Measurements from ENCODE around the gene ADAMTS20. TPM values are rescaled to one million over a fixed set of nuclear protein-coding genes. Genes with fewer than 3 reads are reported as not detected.

ADAMTS20 gene
- total RNA-seq, 6 donors from 2014 or later, result not detected

- TF ChIP-seq EP300 (IDR thresholded peaks at IDR 0.05), result no peak
- WGBS, 2 donors, result 88 to 92% methylated on average over 2 to 4 of the region's 4 CpGs
- no peaks in the 10 kb centered on the region for H3K9me3 ChIP-seq
- ATAC-seq (ENCODE audit: low FRiP score in 2 of 2) (no peak), DNase-seq (no peak)
- no peaks in the 10 kb centered on the region for H3K36me3 ChIP-seq
- H3K4me1 ChIP-seq, result no peaks in the 10 kb centered on the region
- H3K4me3 ChIP-seq, result no peak overlapping the region
- H3K27me3 ChIP-seq, result no peaks in the 10 kb centered on the region
- no peak overlapping the region for H3K27ac ChIP-seq
Observed at GRCh38 chr12:43459285-43459684, 92.7 kb downstream of the ADAMTS20 start.

- TF ChIP-seq POLR2A (IDR thresholded peaks at IDR 0.05), result no peak
- no peak for TF ChIP-seq POLR2AphosphoS5 (IDR thresholded peaks at IDR 0.05)
- TF ChIP-seq CTCF (IDR thresholded peaks at IDR 0.05), result no peak
- H3K4me1 ChIP-seq, result no peaks in the 10 kb centered on the region
- no peak overlapping the region for H3K27ac ChIP-seq
- ATAC-seq (ENCODE audit: low FRiP score in 2 of 2), result no peak
- H3K4me3 ChIP-seq, result no peak overlapping the region
- DNase-seq, result no peak
- WGBS, 2 donors, result 78% methylated on average over 8 of the region's 8 CpGs
- H3K36me3 ChIP-seq, result no peaks in the 10 kb centered on the region
- H3K9me3 ChIP-seq, result no peaks in the 10 kb centered on the region
- no peaks in the 10 kb centered on the region for H3K27me3 ChIP-seq
Observed at GRCh38 chr12:43453761-43454160, 98.2 kb downstream of the ADAMTS20 start.

- Histone ChIP-seq H3K27ac (no peak overlapping the region), H3K4me1 (no peaks in the 10 kb centered on the region), H3K36me3 (no peaks in the 10 kb centered on the region), H3K4me3 (no peak overlapping the region), H3K27me3 (no peaks in the 10 kb centered on the region), H3K9me3 (no peaks in the 10 kb centered on the region)
- peak in 1 of 2 donors; percentile 29 for DNase-seq
- TF ChIP-seq POLR2AphosphoS5 (IDR thresholded peaks at IDR 0.05) (no peak), CTCF (IDR thresholded peaks at IDR 0.05) (peak in 5 of 6 experiments; percentile 35 to 70 (median 44)), EP300 (IDR thresholded peaks at IDR 0.05) (no peak)
- ATAC-seq (ENCODE audit: low FRiP score in 2 of 2), result no peak
- 59 to 61% methylated on average over 3 of the region's 3 CpGs for WGBS, 2 donors
Observed at GRCh38 chr12:43444940-43445564, 107.0 kb downstream of the ADAMTS20 start.

- no peaks in the 10 kb centered on the region for H3K27me3 ChIP-seq
- 73 to 79% methylated on average over 4 of the region's 4 CpGs for WGBS, 2 donors
- TF ChIP-seq POLR2AphosphoS5 (IDR thresholded peaks at IDR 0.05) (no peak), EP300 (IDR thresholded peaks at IDR 0.05) (no peak), POLR2A (IDR thresholded peaks at IDR 0.05) (no peak), CTCF (IDR thresholded peaks at IDR 0.05) (no peak)
- H3K36me3 ChIP-seq, result no peaks in the 10 kb centered on the region
- H3K4me3 ChIP-seq, result no peak overlapping the region
- DNase-seq (no peak), ATAC-seq (ENCODE audit: low FRiP score in 2 of 2) (no peak)
- H3K27ac ChIP-seq, result no peak overlapping the region
- H3K9me3 ChIP-seq, result no peaks in the 10 kb centered on the region
- H3K4me1 ChIP-seq, result no peaks in the 10 kb centered on the region
Observed at GRCh38 chr12:43436597-43436996, 115.4 kb downstream of the ADAMTS20 start.

GRCh38 chr12:43434614-43435013 is 117.4 kb downstream of the ADAMTS20 start:
- TF ChIP-seq EP300 (IDR thresholded peaks at IDR 0.05), result no peak
- no peak for TF ChIP-seq POLR2AphosphoS5 (IDR thresholded peaks at IDR 0.05)
- TF ChIP-seq POLR2A (IDR thresholded peaks at IDR 0.05), result no peak
- no peak for TF ChIP-seq CTCF (IDR thresholded peaks at IDR 0.05)
- H3K4me3 ChIP-seq, result no peak overlapping the region
- ATAC-seq (ENCODE audit: low FRiP score in 2 of 2), result no peak
- H3K9me3 ChIP-seq, result no peaks in the 10 kb centered on the region
- no peaks in the 10 kb centered on the region for H3K27me3 ChIP-seq
- H3K4me1 ChIP-seq, result no peaks in the 10 kb centered on the region
- no peaks in the 10 kb centered on the region for H3K36me3 ChIP-seq
- 23 to 40% methylated on average over 2 of the region's 2 CpGs for WGBS, 2 donors
- no peak for DNase-seq
- H3K27ac ChIP-seq, result no peak overlapping the region

Measured in upper lobe of left lung (tissue), 6 donors.